ENCODE results near the gene DDN. TPM values are rescaled to one million over a fixed set of nuclear protein-coding genes. Genes with fewer than 3 reads are reported as not detected.
A peak's percentile ranks its signal among the peaks of the same experiment; 100 is the strongest.

DDN gene
- total and polyA plus RNA-seq, 9 of the 15 experiments (the other 6 are each of a cell fraction or from before 2014, with no cell fraction given): 0.03 to 3.6 (median 1.6) TPM

- BruUV-seq (replicated peaks): TSS peak; percentile 76
- intact Hi-C loops (cut with micrococcal nuclease) (loop anchor here (10.0 kb wide), 1 partner anchor 374 kb away; the partner anchor contains the start of gene DNAJC22), in situ Hi-C loops (cut with MboI) (no loop called here)
- H3K36me3 ChIP-seq (ENCODE audit: control insufficient read depth, insufficient read depth, low read length): no peaks in the 10 kb centered on the region
- H3K4me3 ChIP-seq: peak overlapping the region; percentile 42
- peaks cover 9 to 53% of the 10 kb centered on the region in 2 experiments; a peak in 4 of 5 replicates for H3K4me1 ChIP-seq (replicated peaks in 1 of 2; ENCODE audit: control insufficient read depth in 2 of 2, insufficient read depth in 2 of 2, low read length in 2 of 2)
- H3K27me3 ChIP-seq (ENCODE audit: control insufficient read depth in 2 of 2, insufficient read depth in 2 of 2, low read length in 2 of 2): 0 out of 5 replicates have a peak, but pooled peaks cover 0 to 5% of the 10 kb centered on the region in 2 experiments
- peak overlapping the region; percentile 93 for H2AFZ ChIP-seq (ENCODE audit: low read depth, low read length)
- H3K9me1 ChIP-seq (ENCODE audit: control insufficient read depth, insufficient read depth, low read length): no peaks in the 10 kb centered on the region
- WGBS (ENCODE audit: insufficient coverage, low coverage, missing lambda C conversion rate): 37% methylated on average over 10 of the region's 10 CpGs
- no peaks in the 10 kb centered on the region; the same call in 1 of the 2 replicates for H4K20me1 ChIP-seq (replicated peaks; ENCODE audit: control insufficient read depth, insufficient read depth, low read length)
- ChIA-PET CTCF (ENCODE audit: low intra/inter-chr PET ratio) (interaction anchor here (0.7 kb wide), 1 partner anchor 35 kb away, joined by 3 read pairs; no protein-coding TSS in a partner anchor), POLR2A (interaction anchor here (0.8 kb wide), 1 partner anchor 43 kb away, joined by 3 read pairs; no protein-coding TSS in a partner anchor)
- FAIRE-seq (no peak), DNase-seq (ENCODE audit: extremely low read depth in 1 of 4, low spot score in 3 of 4) (peak in 2 of 4 experiments; percentile 23 to 31), ATAC-seq (peak; percentile 5; the same call in 2 of the 3 replicates)
- no peak overlapping the region for H3K27ac ChIP-seq (ENCODE audit: extremely low read depth, low read depth, low read length)
- H3K9ac ChIP-seq (ENCODE audit: insufficient read depth in 1 of 2, low read depth in 2 of 2, low read length in 2 of 2): peak overlapping the region; percentile 54 to 90; a peak in 3 of 4 replicates
- peak overlapping the region; percentile 83 for H3K4me2 ChIP-seq (ENCODE audit: insufficient read depth, low read length)
- no peaks in the 10 kb centered on the region for H3K9me3 ChIP-seq (replicated peaks; ENCODE audit: control insufficient read depth, insufficient read depth, low read depth, low read length)
- no peak for TF ChIP-seq CEBPZ (IDR thresholded peaks at IDR 0.05; ENCODE audit: borderline replicate concordance, low read depth, low read length)
- no peaks in the 10 kb centered on the region for H3K79me2 ChIP-seq (ENCODE audit: control insufficient read depth, insufficient read depth, low read length)
Observed at GRCh38 chr12:48970702-48971334, 28.4 kb downstream of the DDN start.

Measured in K562 (cell line).